Liver (tissue), 3 donors: ENCODE results near the gene MYO5C.

ENCODE experiments used
- CTCF ChIP-seq: fragments of 150-350 bp; IDR thresholded peaks from 2 replicates; pipeline ENCODE4 v1.5.1; 2017; ENCODE audit warnings: improper control_type of control experiment, low read depth, low read length; ENCODE audit not compliant: missing input control
- EGR1 ChIP-seq, 2 donors: IDR thresholded peaks; 2 replicates each; pipeline ENCODE4 v1.6.1; 2016 to 2018; ENCODE audit warnings: antibody characterized with exemption in 2 of 2, low read depth in 2 of 2
- GABPA ChIP-seq, 2 donors: IDR thresholded peaks in 1 of 2; conservative IDR thresholded peaks in 1 of 2; 2 replicates each; pipeline ENCODE4 v1.6.1; 2016; ENCODE audit warnings: antibody characterized with exemption in 2 of 2, mild to moderate bottlenecking in 1 of 2, moderate library complexity in 1 of 2
- HNF4G ChIP-seq: IDR thresholded peaks from 2 replicates; pipeline ENCODE4 v1.6.1; 2016; ENCODE audit warnings: antibody characterized with exemption
- JUND ChIP-seq, 2 donors: IDR thresholded peaks; 2 replicates each; pipeline ENCODE4 v1.6.1; 2016; ENCODE audit warnings: antibody characterized with exemption in 2 of 2
- MAX ChIP-seq: IDR thresholded peaks from 2 replicates; pipeline ENCODE4 v1.6.1; 2016; ENCODE audit warnings: antibody characterized with exemption
- REST ChIP-seq: IDR thresholded peaks from 2 replicates; pipeline ENCODE4 v1.6.1; 2016; ENCODE audit warnings: antibody characterized with exemption, mild to moderate bottlenecking
- SP1 ChIP-seq: IDR thresholded peaks from 2 replicates; pipeline ENCODE4 v1.6.1; 2018; ENCODE audit warnings: antibody characterized with exemption, mild to moderate bottlenecking
- TAF1 ChIP-seq: conservative IDR thresholded peaks from 2 replicates; pipeline ENCODE4 v1.6.1; 2016; ENCODE audit warnings: antibody characterized with exemption, mild to moderate bottlenecking
- donor health status: healthy.
- donor health status: healthy.

DNA sequence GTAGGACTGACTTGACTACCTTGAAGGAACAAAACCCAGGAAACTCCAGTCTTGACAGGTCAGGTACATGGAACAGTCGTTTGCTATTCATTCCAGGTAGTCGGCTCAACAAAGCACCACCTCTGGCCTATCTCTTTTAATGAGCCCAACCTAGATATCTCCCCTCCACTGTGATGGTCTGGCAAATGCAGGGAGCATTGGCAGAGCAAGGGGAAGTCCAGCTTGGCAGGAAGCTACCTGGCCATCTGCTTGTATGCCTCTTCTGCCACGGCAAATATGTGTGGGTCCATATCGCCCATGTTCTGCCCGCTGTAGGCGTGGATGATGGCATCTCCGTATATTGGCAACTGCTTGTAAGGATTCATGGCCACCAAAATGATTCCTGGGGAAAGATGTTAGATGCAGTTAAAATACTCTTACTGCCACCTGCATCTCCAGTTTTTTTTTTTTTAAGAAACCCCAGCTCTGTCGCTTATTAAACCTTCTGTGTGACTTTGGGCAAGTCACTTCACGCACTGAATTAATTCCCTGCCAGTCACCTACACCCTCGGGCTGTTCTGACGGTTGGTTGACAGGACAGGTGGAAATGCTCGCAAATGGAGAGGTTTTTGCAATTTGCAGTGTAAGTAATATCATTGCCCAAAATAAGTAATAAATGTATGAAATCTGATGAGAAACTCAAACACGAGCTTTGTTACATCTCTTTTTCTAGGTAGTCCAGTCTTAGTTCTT is 16.8 kb downstream of the MYO5C start:
- TF ChIP-seq TAF1, result no peak
- no peak for TF ChIP-seq CTCF
- no peak for TF ChIP-seq REST
- TF ChIP-seq MAX, result no peak
- TF ChIP-seq GABPA (IDR thresholded peaks at IDR 0.05 in 1 of 2, conservative IDR thresholded peaks at IDR 0.05 in 1 of 2), result no peak
- no peak for TF ChIP-seq EGR1 (IDR thresholded peaks at IDR 0.05; ENCODE audit: low read depth in 2 of 2)
- TF ChIP-seq JUND (IDR thresholded peaks at IDR 0.05), result no peak
- TF ChIP-seq SP1, result no peak
- TF ChIP-seq HNF4G, result no peak
